ENCODE data around the gene LRRC38.

LRRC38 gene

GRCh38 chr1:13520985-13521384, 7.2 kb upstream of the LRRC38 start:
- no peak for FAIRE-seq
- no peak for DNase-seq (ENCODE audit: extremely low spot score, insufficient read length, low read depth)

GRCh38 chr1:13517193-13517812, 3.5 kb upstream of the LRRC38 start:
- FAIRE-seq = no peak
- DNase-seq (ENCODE audit: extremely low spot score, insufficient read length, low read depth) = no peak

- no peak for DNase-seq (ENCODE audit: extremely low spot score, insufficient read length, low read depth)
These were observed 2.8 kb upstream of the LRRC38 start for GRCh38 chr1:13516606-13517005.

GRCh38 chr1:13514821-13515220, 1.0 kb upstream of the LRRC38 start:
- no peak for DNase-seq (ENCODE audit: extremely low spot score, insufficient read length, low read depth)
- no peak for FAIRE-seq

More at GRCh38 chr1:13516606-13517005, 2.8 kb upstream of the LRRC38 start:
- FAIRE-seq = no peak

- no peak for FAIRE-seq
- no peak for DNase-seq (ENCODE audit: extremely low spot score, insufficient read length, low read depth)
These were observed 524 bp downstream of the LRRC38 start for GRCh38 chr1:13513063-13513894.

GRCh38 chr1:13512472-13512871, 1.3 kb downstream of the LRRC38 start:
- no peak for FAIRE-seq
- DNase-seq (ENCODE audit: extremely low spot score, insufficient read length, low read depth) = no peak

- FAIRE-seq (no peak), DNase-seq (ENCODE audit: extremely low spot score, insufficient read length, low read depth) (no peak)
These were observed 3.3 kb downstream of the LRRC38 start for GRCh38 chr1:13510499-13510898.

- FAIRE-seq = no peak
- no peak for DNase-seq (ENCODE audit: extremely low spot score, insufficient read length, low read depth)
These were observed 6.7 kb downstream of the LRRC38 start for GRCh38 chr1:13507075-13507474.

- DNase-seq (ENCODE audit: extremely low spot score, insufficient read length, low read depth) = no peak
- no peak for FAIRE-seq
These were observed 8.8 kb downstream of the LRRC38 start for GRCh38 chr1:13505020-13505419.

GRCh38 chr1:13500806-13501205, 13.0 kb downstream of the LRRC38 start:
- DNase-seq (ENCODE audit: extremely low spot score, insufficient read length, low read depth) (no peak), FAIRE-seq (no peak)

GRCh38 chr1:13499422-13499821, 14.4 kb downstream of the LRRC38 start:
- DNase-seq (ENCODE audit: extremely low spot score, insufficient read length, low read depth) (no peak), FAIRE-seq (no peak)

- DNase-seq (ENCODE audit: extremely low spot score, insufficient read length, low read depth) (no peak), FAIRE-seq (no peak)
These were observed 15.2 kb downstream of the LRRC38 start for GRCh38 chr1:13498553-13498952.

- DNase-seq (ENCODE audit: extremely low spot score, insufficient read length, low read depth) (no peak), FAIRE-seq (no peak)
These were observed 18.6 kb downstream of the LRRC38 start for GRCh38 chr1:13495186-13495585.

- FAIRE-seq (no peak), DNase-seq (ENCODE audit: extremely low spot score, insufficient read length, low read depth) (no peak)
These were observed 19.1 kb downstream of the LRRC38 start for GRCh38 chr1:13494712-13495111.

- peak; percentile 23 for DNase-seq (ENCODE audit: extremely low spot score, insufficient read length, low read depth)
- FAIRE-seq = no peak
These were observed 19.8 kb downstream of the LRRC38 start for GRCh38 chr1:13494025-13494424.

GRCh38 chr1:13492711-13493110, 21.1 kb downstream of the LRRC38 start:
- DNase-seq (ENCODE audit: extremely low spot score, insufficient read length, low read depth) (no peak), FAIRE-seq (no peak)

GRCh38 chr1:13487957-13488356, 25.8 kb downstream of the LRRC38 start:
- DNase-seq (ENCODE audit: extremely low spot score, insufficient read length, low read depth) (no peak), FAIRE-seq (no peak)

- DNase-seq (ENCODE audit: extremely low spot score, insufficient read length, low read depth) (no peak), FAIRE-seq (no peak)
These were observed 26.5 kb downstream of the LRRC38 start for GRCh38 chr1:13487143-13487868.

GRCh38 chr1:13483946-13484345, 29.9 kb downstream of the LRRC38 start:
- DNase-seq (ENCODE audit: extremely low spot score, insufficient read length, low read depth) (no peak), FAIRE-seq (no peak)

GRCh38 chr1:13482600-13482999, 31.2 kb downstream of the LRRC38 start:
- no peak for FAIRE-seq
- no peak for DNase-seq (ENCODE audit: extremely low spot score, insufficient read length, low read depth)

Data from GM18507 (cell line).